ENCODE measurements around the gene PVALEF. TPM values are rescaled to one million over a fixed set of nuclear protein-coding genes. Genes with fewer than 3 reads are reported as not detected.

PVALEF gene
- total and polyA plus RNA-seq, 2 of the 8 experiments (the other 6 are each of a cell fraction or from before 2014, with no cell fraction given): 0.03 TPM; not detected in 1

GRCh38 chr17:81140018-81140417 is 25.3 kb upstream of the PVALEF start:
- Histone ChIP-seq H3K23ac (ENCODE audit: insufficient read length) (no peak overlapping the region), H4K20me1 (replicated peaks in 1 of 2; ENCODE audit: control insufficient read depth in 1 of 2, insufficient read depth in 2 of 2, low read length in 2 of 2) (peaks cover 2 to 9% of the 10 kb centered on the region in 2 experiments), H3K79me2 (ENCODE audit: control insufficient read depth in 1 of 2, insufficient read depth in 2 of 2, low read length in 2 of 2) (no peaks in the 10 kb centered on the region), H3K36me3 (ENCODE audit: control insufficient read depth in 2 of 4, insufficient read depth in 4 of 4, low read length in 3 of 4) (no peaks in the 10 kb centered on the region), H3K4me3 (ENCODE audit: extremely low read depth in 1 of 4, insufficient read depth in 2 of 4, low read depth in 3 of 4, low read length in 4 of 4) (no peak overlapping the region), H3K27me3 (replicated peaks in 1 of 4; ENCODE audit: control insufficient read depth in 3 of 4, extremely low read depth in 1 of 4, insufficient read depth in 3 of 4, low read length in 3 of 4) (no peaks in the 10 kb centered on the region), H2BK20ac (ENCODE audit: low read length) (no peak overlapping the region), H3K23me2 (ENCODE audit: low read depth, low read length) (peaks cover 3% of the 10 kb centered on the region; the same call in 1 of the 2 replicates), H2BK5ac (ENCODE audit: low read depth, low read length) (no peak overlapping the region), H3K4me1 (replicated peaks in 1 of 4; ENCODE audit: control insufficient read depth in 3 of 4, insufficient read depth in 4 of 4, low read length in 3 of 4) (peaks cover 0 to 2% (median 0%) of the 10 kb centered on the region in 4 experiments; a peak in 4 of 7 replicates), H3K27ac (ENCODE audit: low read depth, low read length) (no peak overlapping the region), H2BK12ac (ENCODE audit: low read depth, low read length) (peak overlapping the region; percentile 60; the same call in 1 of the 2 replicates), H3K14ac (ENCODE audit: insufficient read length) (no peak overlapping the region), H3K4ac (replicated peaks; ENCODE audit: insufficient read length, low read depth, low read length) (no peak overlapping the region), H4K5ac (ENCODE audit: insufficient read length, low read depth, low read length) (no peak overlapping the region), H2BK15ac (ENCODE audit: low read length) (no peak overlapping the region), H4K8ac (ENCODE audit: extremely low read depth, insufficient read depth, low read length) (no peak overlapping the region), H2AFZ (ENCODE audit: low read length) (no peak overlapping the region), H3K18ac (ENCODE audit: extremely low read depth, low read length) (no peak overlapping the region), H3K56ac (replicated peaks; ENCODE audit: insufficient read length, low read depth, low read length) (no peak overlapping the region), H3K79me1 (ENCODE audit: low read depth, low read length) (no peaks in the 10 kb centered on the region; the same call in 1 of the 2 replicates), H4K91ac (replicated peaks; ENCODE audit: insufficient read length, low read length) (no peak overlapping the region), H3K9ac (replicated peaks in 1 of 4; ENCODE audit: extremely low read depth in 1 of 4, low read depth in 3 of 4, low read length in 3 of 4) (no peak overlapping the region), H3K9me3 (ENCODE audit: insufficient read depth in 2 of 2, low read depth in 1 of 2, low read length in 1 of 2) (peaks cover 8 to 12% of the 10 kb centered on the region in 2 experiments; a peak in 2 of 4 replicates), H2BK120ac (replicated peaks; ENCODE audit: low read depth, low read length) (no peak overlapping the region), H2AK5ac (ENCODE audit: low read depth, low read length) (no peak overlapping the region), H3K4me2 (ENCODE audit: insufficient read depth in 1 of 2, low read depth in 2 of 2, low read length in 2 of 2) (no peak overlapping the region)
- DNase-seq (ENCODE audit: low read depth in 1 of 2, low spot score in 2 of 2) (no peak), FAIRE-seq (no peak)
- WGBS, 2 experiments (ENCODE audit: extremely low coverage in 1 of 2, insufficient coverage in 1 of 2, insufficient read length in 1 of 2, insufficient replicate concordance in 2 of 2, low coverage in 1 of 2, low lambda C conversion rate in 2 of 2, missing lambda C conversion rate in 1 of 2): 89% methylated on average over 8 of the region's 8 CpGs; no CpG with 5 or more reads in 1 of the 2 experiments
- ChIA-PET POLR2A (ENCODE audit: partially characterized antibody) (interaction anchor here (0.9 to 1.0 kb wide), 3 partner anchors 8 to 47 kb away, joined by 3 read pairs; no protein-coding TSS in a partner anchor), CTCF (ENCODE audit: partially characterized antibody) (interaction anchor here (0.8 to 4.3 kb wide), 11 partner anchors 10 to 297 kb away, joined by 3 to 24 read pairs (median 4); no protein-coding TSS in a partner anchor)
- no peak for TF ChIP-seq YY1 (IDR thresholded peaks at IDR 0.05; ENCODE audit: low read depth, low read length)
- TF ChIP-seq SIX5 (IDR thresholded peaks at IDR 0.05; ENCODE audit: low read depth, low read length): no peak
